Activated CD4-positive, alpha-beta T cell treated with anti-CD3 and anti-CD28 coated beads for 48 hours (primary cell): ENCODE results near the gene GSG1L.

Experiments
- DNase-seq: peaks from one replicate; pipeline ENCODE4 v3.0.0-alpha.2; 2020

GSG1L gene

GRCh38 chr16:27932542-27933135 is 130.9 kb downstream of the GSG1L start:
- DNase-seq: no peak

- DNase-seq: no peak
Observed at GRCh38 chr16:27929818-27930217, 133.7 kb downstream of the GSG1L start.

GRCh38 chr16:27928542-27928941 is 135.0 kb downstream of the GSG1L start:
- no peak for DNase-seq

- no peak for DNase-seq
Observed at GRCh38 chr16:27927266-27927901, 136.1 kb downstream of the GSG1L start.

GRCh38 chr16:27925612-27926011 is 137.9 kb downstream of the GSG1L start:
- no peak for DNase-seq

- DNase-seq: no peak
Observed at GRCh38 chr16:27924411-27925118, 138.9 kb downstream of the GSG1L start.

- no peak for DNase-seq
Observed at GRCh38 chr16:27923751-27924150, 139.8 kb downstream of the GSG1L start.

GRCh38 chr16:27922433-27922832 is 141.1 kb downstream of the GSG1L start:
- DNase-seq: no peak

GRCh38 chr16:27921134-27921533 is 142.4 kb downstream of the GSG1L start:
- no peak for DNase-seq

- no peak for DNase-seq
Observed at GRCh38 chr16:27920391-27920891, 143.1 kb downstream of the GSG1L start.

GRCh38 chr16:27918755-27919154 is 144.8 kb downstream of the GSG1L start:
- no peak for DNase-seq

GRCh38 chr16:27917949-27918348 is 145.6 kb downstream of the GSG1L start:
- DNase-seq: no peak

GRCh38 chr16:27911486-27911885 is 152.0 kb downstream of the GSG1L start:
- no peak for DNase-seq

GRCh38 chr16:27907457-27907972 is 156.0 kb downstream of the GSG1L start:
- DNase-seq: no peak

- DNase-seq: no peak
Observed at GRCh38 chr16:27906883-27907282, 156.6 kb downstream of the GSG1L start.

- DNase-seq: no peak
Observed at GRCh38 chr16:27903046-27903655, 160.4 kb downstream of the GSG1L start.

- no peak for DNase-seq
Observed at GRCh38 chr16:27902551-27902950, 161.0 kb downstream of the GSG1L start.

GRCh38 chr16:27901956-27902355 is 161.6 kb downstream of the GSG1L start:
- DNase-seq: no peak

GRCh38 chr16:27899736-27900135 is 163.8 kb downstream of the GSG1L start:
- DNase-seq: no peak

- no peak for DNase-seq
Observed at GRCh38 chr16:27894386-27894785, 169.1 kb downstream of the GSG1L start.

GRCh38 chr16:27892879-27893278 is 170.6 kb downstream of the GSG1L start:
- DNase-seq: no peak

- no peak for DNase-seq
Observed at GRCh38 chr16:27890866-27891265, 172.6 kb downstream of the GSG1L start.

- no peak for DNase-seq
Observed at GRCh38 chr16:27890006-27890405, 173.5 kb downstream of the GSG1L start.
